Suprapubic skin (tissue), 4 donors: ENCODE data around the gene HLA-DPB1. TPM values are rescaled to one million over a fixed set of nuclear protein-coding genes. Genes with fewer than 3 reads are reported as not detected.

Experiments used
- DNase-seq, 2 donors: peaks; one replicate each; pipeline ENCODE4 v3.0.0-alpha.2; 2019; ENCODE audit warnings: low spot score in 2 of 2
- H3K27ac ChIP-seq: fragments of 200-600 bp; sonication (generic); one replicate; pipeline ENCODE4 v1.5.1; 2019
- H3K27me3 ChIP-seq: fragments of 200-600 bp; sonication (generic); one replicate; pipeline ENCODE4 v1.5.1; 2019
- H3K36me3 ChIP-seq: fragments of 200-600 bp; sonication (generic); one replicate; pipeline ENCODE4 v1.5.1; 2019
- H3K4me1 ChIP-seq: fragments of 200-600 bp; sonication (generic); one replicate; pipeline ENCODE4 v1.5.1; 2019
- H3K4me3 ChIP-seq: fragments of 200-600 bp; sonication (generic); one replicate; pipeline ENCODE4 v1.5.1; 2019; ENCODE audit warnings: mild to moderate bottlenecking
- H3K9me3 ChIP-seq: fragments of 200-600 bp; sonication (generic); one replicate; pipeline ENCODE4 v1.5.1; 2019
- EP300 ChIP-seq: sonication (generic); formaldehyde crosslinking; IDR thresholded peaks from one replicate; pipeline ENCODE4 v1.6.1; 2017; ENCODE audit warnings: antibody characterized with exemption
- POLR2A ChIP-seq, 2 donors: fragments of 450-650 bp; IDR thresholded peaks; one replicate each; pipeline ENCODE4 v1.6.1; 2017; ENCODE audit warnings: antibody characterized with exemption in 2 of 2, mild to moderate bottlenecking in 2 of 2, moderate library complexity in 2 of 2
- POLR2AphosphoS5 ChIP-seq, 3 donors: sonication (generic); formaldehyde crosslinking; IDR thresholded peaks; one replicate each; pipeline ENCODE4 v1.6.1; 2017; ENCODE audit warnings: antibody characterized with exemption in 3 of 3
- WGBS: methylation state at CpG from one replicate; pipeline ENCODE4 v1.1.5; 2018; 5-methylcytosine and 5-hydroxymethylcytosine counted together
- total RNA-seq, 4 donors: library from RNA; depleted of rRNA; stranded (reverse); fragments of >200 nt; gene quantifications; one replicate each; pipeline ENCODE4 v1.1.0, GENCODE V29; 2016
- TF ChIP-seq, protein P1 (sequence below), 2 donors: fragments of 200-600 bp in 1 of 2; fragments of 450-650 bp in 1 of 2; sonication (generic) in 1 of 2; IDR thresholded peaks; one replicate each; pipeline ENCODE4 v1.5.1; 2016 to 2019; ENCODE audit warnings: antibody characterized with exemption in 2 of 2, mild to moderate bottlenecking in 1 of 2, moderate library complexity in 1 of 2

The HLA-DPB1 gene
- total RNA-seq, 4 donors from 2014 or later: 23.7 to 76.6 (median 51.7) TPM

DNA sequence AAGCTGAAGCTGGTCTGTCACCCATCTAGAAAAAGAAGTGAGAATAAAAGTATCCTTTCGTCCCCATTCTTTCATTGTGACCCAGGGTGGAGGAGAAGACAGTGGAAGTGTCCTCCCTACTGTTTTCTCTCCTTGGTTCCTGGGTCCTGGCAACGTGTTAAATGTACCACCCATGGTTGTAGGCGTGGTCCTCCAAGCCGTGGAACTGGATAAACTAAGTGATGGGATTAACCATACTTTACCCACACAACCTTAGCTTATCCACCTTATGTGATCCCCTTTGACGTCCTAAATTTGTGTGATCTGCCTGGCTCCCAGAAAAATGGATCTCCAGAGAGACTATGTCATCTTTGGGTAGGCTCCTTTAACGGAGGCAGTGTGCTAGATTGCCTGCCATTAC is 47.4 kb downstream of the HLA-DPB1 start:
- Histone ChIP-seq H3K9me3 (no peaks in the 10 kb centered on the region), H3K4me1 (no peaks in the 10 kb centered on the region), H3K36me3 (no peaks in the 10 kb centered on the region), H3K4me3 (no peak overlapping the region), H3K27ac (no peak overlapping the region), H3K27me3 (peaks cover 7% of the 10 kb centered on the region)
- TF ChIP-seq EP300 (no peak), POLR2AphosphoS5 (IDR thresholded peaks at IDR 0.05) (no peak), POLR2A (IDR thresholded peaks at IDR 0.05) (no peak)
- 75% methylated on average over 6 of the region's 6 CpGs for WGBS
- no peak for DNase-seq

DNA sequence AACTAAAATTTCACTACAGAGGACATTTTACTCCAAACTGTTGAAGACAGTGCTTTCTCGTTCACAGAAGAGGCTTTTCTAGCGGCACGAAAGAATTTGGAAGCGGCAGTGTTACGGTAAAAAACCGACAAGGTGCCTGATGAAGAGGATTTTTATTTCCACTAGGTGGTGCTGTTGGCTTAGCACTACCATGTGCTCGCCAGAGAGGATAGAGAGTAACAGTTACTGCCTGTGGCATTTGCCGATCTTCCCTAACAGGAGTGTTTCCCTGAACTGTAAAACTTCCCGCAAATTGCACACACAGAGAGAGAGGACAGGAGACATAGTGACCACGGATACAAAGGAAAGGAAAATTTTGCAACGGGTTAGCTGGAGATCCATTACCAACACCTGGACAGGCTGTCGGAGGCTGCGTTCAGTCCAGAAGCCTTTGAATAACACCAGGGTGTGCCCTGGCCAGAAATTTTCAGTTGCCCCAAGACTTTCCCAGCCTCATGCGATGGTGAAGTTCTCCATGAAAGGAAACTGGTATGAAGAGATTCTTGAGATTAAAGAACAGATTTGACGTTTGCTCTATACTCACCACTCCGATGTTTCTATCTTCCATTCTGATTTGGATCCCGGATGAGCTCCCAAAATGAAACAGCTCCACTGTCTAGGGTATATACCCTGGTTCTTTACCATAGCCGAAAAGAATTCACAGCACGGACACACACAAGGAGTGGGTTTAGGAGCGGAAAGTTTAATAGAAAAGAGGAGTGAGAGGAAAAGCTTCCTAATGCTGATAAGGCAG is 48.1 kb downstream of the HLA-DPB1 start:
- Histone ChIP-seq H3K4me3 (no peak overlapping the region), H3K36me3 (no peaks in the 10 kb centered on the region), H3K27ac (no peak overlapping the region), H3K27me3 (peaks cover 8% of the 10 kb centered on the region), H3K9me3 (no peaks in the 10 kb centered on the region), H3K4me1 (no peaks in the 10 kb centered on the region)
- no peak for TF ChIP-seq POLR2AphosphoS5 (IDR thresholded peaks at IDR 0.05)
- TF ChIP-seq, protein P1, sequence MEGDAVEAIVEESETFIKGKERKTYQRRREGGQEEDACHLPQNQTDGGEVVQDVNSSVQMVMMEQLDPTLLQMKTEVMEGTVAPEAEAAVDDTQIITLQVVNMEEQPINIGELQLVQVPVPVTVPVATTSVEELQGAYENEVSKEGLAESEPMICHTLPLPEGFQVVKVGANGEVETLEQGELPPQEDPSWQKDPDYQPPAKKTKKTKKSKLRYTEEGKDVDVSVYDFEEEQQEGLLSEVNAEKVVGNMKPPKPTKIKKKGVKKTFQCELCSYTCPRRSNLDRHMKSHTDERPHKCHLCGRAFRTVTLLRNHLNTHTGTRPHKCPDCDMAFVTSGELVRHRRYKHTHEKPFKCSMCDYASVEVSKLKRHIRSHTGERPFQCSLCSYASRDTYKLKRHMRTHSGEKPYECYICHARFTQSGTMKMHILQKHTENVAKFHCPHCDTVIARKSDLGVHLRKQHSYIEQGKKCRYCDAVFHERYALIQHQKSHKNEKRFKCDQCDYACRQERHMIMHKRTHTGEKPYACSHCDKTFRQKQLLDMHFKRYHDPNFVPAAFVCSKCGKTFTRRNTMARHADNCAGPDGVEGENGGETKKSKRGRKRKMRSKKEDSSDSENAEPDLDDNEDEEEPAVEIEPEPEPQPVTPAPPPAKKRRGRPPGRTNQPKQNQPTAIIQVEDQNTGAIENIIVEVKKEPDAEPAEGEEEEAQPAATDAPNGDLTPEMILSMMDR (IDR thresholded peaks at IDR 0.05): peak; percentile 12 to 45
- WGBS: 93% methylated on average over 20 of the region's 20 CpGs
- DNase-seq: no peak

DNA sequence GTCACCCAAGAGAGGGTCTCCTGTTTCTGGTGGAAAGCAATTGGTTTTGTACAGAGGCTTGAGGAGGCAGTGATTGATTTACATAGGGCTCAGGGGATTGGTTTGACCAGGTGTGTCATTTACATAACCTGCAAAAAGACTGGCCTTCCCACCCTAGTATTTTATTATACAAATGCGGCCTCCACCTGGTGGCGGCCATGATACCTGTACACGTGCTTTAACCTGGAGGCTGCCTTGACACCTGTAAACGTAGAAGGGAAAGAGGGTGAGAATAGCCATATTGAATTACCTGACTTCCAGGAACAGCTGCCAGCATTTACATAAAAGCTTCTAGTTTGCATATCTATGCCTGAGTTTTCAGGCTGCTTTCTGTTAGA is 48.7 kb downstream of the HLA-DPB1 start:
- H3K27me3 ChIP-seq: peaks cover 8% of the 10 kb centered on the region
- DNase-seq: no peak
- WGBS: 87% methylated on average over 4 of the region's 4 CpGs

DNA sequence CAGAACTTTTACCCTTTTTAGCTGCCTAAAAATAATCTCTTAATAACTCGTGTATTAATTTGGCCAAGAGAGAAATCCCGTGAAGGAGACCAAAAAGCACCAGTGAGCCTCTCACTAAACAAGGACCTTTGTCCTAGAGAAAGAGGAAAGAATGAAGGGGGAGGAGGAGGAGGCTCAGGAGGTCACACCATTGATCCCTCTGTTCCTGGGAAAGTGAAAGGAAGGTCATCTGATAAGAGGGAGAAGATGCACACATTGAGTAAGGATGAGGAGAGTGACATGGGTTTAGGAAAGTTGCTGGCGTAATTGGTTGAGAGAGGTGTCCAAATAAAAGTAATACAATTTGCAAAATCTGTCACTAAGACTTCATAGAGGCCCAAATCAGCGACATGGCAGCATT is 49.2 kb downstream of the HLA-DPB1 start:
- H3K36me3 ChIP-seq: no peaks in the 10 kb centered on the region
- no peaks in the 10 kb centered on the region for H3K9me3 ChIP-seq
- no peak for DNase-seq
- WGBS: 64% methylated on average over 4 of the region's 4 CpGs
- H3K27me3 ChIP-seq: peaks cover 8% of the 10 kb centered on the region
- H3K4me3 ChIP-seq: no peak overlapping the region
- no peak overlapping the region for H3K27ac ChIP-seq
- TF ChIP-seq POLR2AphosphoS5 (IDR thresholded peaks at IDR 0.05) (no peak), POLR2A (IDR thresholded peaks at IDR 0.05) (no peak)
- H3K4me1 ChIP-seq: no peaks in the 10 kb centered on the region

More for the DNA sequence above, 48.7 kb downstream of the HLA-DPB1 start:
- H3K4me1 ChIP-seq: no peaks in the 10 kb centered on the region
- H3K27ac ChIP-seq: no peak overlapping the region
- no peak overlapping the region for H3K4me3 ChIP-seq
- TF ChIP-seq, protein P1 (IDR thresholded peaks at IDR 0.05): no peak
- TF ChIP-seq POLR2A (IDR thresholded peaks at IDR 0.05) (no peak), POLR2AphosphoS5 (IDR thresholded peaks at IDR 0.05) (no peak), EP300 (no peak)
- H3K9me3 ChIP-seq: no peaks in the 10 kb centered on the region
- no peaks in the 10 kb centered on the region for H3K36me3 ChIP-seq

DNA sequence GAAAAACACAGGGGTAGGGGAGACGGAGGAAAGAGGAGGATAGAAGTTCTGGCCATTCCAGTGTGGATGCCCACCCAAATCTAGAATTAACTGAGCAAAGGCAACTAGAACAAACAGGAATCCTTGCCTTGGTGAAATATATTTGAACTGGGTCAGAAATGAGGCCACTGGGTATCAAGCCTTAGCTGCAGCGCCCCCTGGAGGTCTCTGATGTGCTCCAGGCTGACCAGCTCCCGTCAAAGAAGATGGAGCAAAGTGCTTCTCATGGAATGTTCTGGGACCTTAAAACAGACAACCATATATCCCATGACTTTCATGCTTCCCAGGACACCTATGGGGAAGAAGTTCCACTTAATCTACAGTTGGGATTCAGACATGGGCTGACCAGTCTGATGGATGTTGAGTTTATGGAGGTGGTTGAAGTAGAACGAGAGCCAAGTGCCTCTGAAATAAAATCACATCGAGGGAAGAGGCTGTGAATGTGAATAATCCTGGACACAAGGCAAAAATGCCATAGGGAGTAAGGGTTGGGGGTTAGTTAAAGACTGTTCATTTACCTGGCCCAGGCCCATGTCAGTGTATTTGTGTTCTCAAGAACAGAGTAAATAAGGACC is 50.4 kb downstream of the HLA-DPB1 start:
- Histone ChIP-seq H3K4me1 (no peaks in the 10 kb centered on the region), H3K9me3 (no peaks in the 10 kb centered on the region), H3K27me3 (peaks cover 10% of the 10 kb centered on the region), H3K27ac (no peak overlapping the region), H3K4me3 (no peak overlapping the region), H3K36me3 (no peaks in the 10 kb centered on the region)
- peak in 1 of 2 donors; percentile 65 for DNase-seq
- WGBS: 64% methylated on average over 5 of the region's 5 CpGs
- TF ChIP-seq POLR2AphosphoS5 (IDR thresholded peaks at IDR 0.05): no peak
- TF ChIP-seq, protein P1 (IDR thresholded peaks at IDR 0.05): peak in 1 of 2 donors; percentile 61

DNA sequence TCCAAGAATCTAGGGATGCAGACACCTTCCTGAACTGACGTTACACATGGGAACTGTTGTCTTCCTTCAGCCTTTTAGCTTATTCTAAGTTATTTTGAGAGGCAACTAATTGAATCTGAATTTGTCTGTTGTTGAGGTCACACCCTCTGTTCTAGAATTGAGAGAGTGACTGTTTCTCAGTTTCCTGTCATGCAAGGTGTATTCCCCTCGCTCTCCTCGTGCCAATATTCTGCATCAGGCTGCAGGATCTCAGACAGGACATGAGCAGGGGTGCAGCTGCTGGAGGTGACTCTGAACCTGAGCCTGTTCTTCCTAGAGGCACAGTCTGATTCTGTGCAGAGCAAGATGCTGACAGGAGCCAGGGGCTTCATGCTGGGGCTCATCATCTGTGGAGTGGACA is 52.5 kb downstream of the HLA-DPB1 start:
- Histone ChIP-seq H3K27ac (no peak overlapping the region), H3K27me3 (peaks cover 10% of the 10 kb centered on the region), H3K36me3 (no peaks in the 10 kb centered on the region), H3K4me3 (no peak overlapping the region), H3K9me3 (no peaks in the 10 kb centered on the region), H3K4me1 (no peaks in the 10 kb centered on the region)
- no peak for DNase-seq
- WGBS: 64% methylated on average over 3 of the region's 3 CpGs
- TF ChIP-seq EP300 (no peak), POLR2AphosphoS5 (IDR thresholded peaks at IDR 0.05) (no peak), POLR2A (IDR thresholded peaks at IDR 0.05) (no peak)
- TF ChIP-seq, protein P1 (IDR thresholded peaks at IDR 0.05): no peak
